22Rv1 (cell line): ENCODE results near the gene C12orf43.
"Not testable (repeated sequence)": the region's sequence is repeated elsewhere in the genome, so short reads cannot be mapped to it uniquely, and the experiment has no call there.

Experiments
- H3K27ac ChIP-seq: fragments of 450-650 bp; 2 replicates; pipeline ENCODE4 v1.5.1; 2017
- CTCF ChIP-seq: fragments of 450-650 bp; IDR thresholded peaks from 2 replicates; pipeline ENCODE4 v1.5.1; 2017; ENCODE audit warnings: mild to moderate bottlenecking
- ZFX ChIP-seq: fragments of 450-650 bp; IDR thresholded peaks from 2 replicates; pipeline ENCODE4 v1.6.1; 2017; ENCODE audit warnings: antibody characterized with exemption, borderline replicate concordance

The C12orf43 gene

GRCh38 chr12:121059031-121059898, 43.0 kb upstream of the C12orf43 start:
- TF ChIP-seq CTCF (no peak), ZFX (no peak)
- no peak overlapping the region for H3K27ac ChIP-seq

DNA sequence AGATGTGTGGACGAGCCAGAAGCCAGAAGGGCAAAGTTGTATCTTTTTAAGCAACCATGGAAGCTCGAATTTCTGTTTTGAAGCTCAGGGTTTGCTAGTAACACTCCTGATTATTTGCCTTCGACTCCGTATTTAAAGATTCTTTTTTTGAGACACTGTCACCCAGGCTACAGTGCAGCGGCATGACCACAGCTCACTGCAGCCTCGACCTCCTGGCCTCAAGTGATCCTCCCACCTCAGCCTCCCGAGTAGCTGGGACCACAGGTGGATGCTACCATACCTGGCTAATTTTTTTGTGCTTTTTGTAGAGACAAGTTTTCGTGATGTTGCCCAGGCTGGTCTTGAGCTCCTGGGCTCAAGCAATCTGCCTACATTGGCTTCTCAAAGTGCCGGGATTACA, 41.5 kb upstream of the C12orf43 start:
- TF ChIP-seq ZFX, result no peak
- no peak for TF ChIP-seq CTCF

GRCh38 chr12:121053706-121054105, 37.4 kb upstream of the C12orf43 start:
- TF ChIP-seq ZFX, result no peak
- TF ChIP-seq CTCF, result no peak

More for the DNA sequence above, 41.5 kb upstream of the C12orf43 start:
- H3K27ac ChIP-seq, result no peak overlapping the region

DNA sequence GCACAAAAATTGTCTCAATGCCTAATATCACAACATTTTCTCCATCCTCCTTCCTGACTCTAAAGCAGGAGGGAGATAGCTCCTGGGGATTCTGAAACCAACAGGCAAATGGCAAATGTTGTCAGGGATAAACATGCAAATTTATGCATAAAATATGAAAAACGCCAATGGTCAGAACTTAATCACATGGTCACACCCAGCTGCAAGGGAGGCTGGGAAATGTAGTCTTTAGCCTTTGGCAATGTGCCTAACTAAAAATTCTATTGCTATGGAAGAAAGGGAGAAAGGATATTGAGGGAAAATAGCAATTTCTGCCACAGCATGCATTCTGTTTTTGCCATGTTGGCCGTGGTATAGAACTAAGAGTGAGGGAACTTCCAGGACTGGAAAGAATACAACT, 34.4 kb upstream of the C12orf43 start:
- TF ChIP-seq CTCF (no peak), ZFX (no peak)
- no peak overlapping the region for H3K27ac ChIP-seq

More at GRCh38 chr12:121053706-121054105, 37.4 kb upstream of the C12orf43 start:
- no peak overlapping the region for H3K27ac ChIP-seq

DNA sequence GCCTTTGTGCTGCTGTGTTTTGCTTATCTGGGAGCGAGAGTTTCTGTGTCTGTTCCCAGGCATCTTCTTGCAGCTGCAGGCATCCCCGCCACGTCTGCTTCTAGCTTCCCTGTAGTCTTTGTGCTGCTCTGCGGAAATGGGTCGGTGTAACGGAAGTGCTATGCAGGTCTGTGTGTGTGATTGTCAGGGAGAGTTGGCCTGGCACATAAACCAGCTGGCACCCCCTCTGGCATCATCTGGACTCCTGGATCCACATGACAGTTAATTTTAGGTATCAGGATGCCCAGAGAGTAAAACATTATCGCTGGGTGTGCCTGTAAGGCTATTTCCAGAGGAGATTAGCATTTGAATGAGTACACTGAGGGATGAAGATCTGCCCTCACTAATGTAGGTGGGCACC, 32.2 kb upstream of the C12orf43 start:
- H3K27ac ChIP-seq, result no peak overlapping the region
- TF ChIP-seq CTCF (no peak), ZFX (no peak)

DNA sequence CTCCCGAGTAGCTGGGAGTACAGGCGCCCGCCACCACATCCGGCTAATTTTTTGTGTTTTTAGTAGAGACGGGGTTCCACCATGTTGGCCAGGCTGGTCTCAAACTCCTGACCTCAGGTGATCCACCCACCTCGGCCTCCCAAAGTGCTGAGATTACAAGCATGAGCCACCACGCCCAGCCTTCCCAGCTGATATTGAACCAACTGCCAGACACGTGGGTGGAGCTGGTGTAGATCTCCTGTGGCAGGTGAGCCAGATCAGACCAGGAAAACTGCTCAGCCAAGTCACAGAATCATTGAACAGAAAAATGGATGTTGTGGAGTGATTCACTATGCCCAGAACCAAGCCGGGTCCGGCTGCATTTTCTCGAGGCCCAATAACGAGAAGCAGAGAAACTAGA, 31.1 kb upstream of the C12orf43 start:
- not testable (repeated sequence) for H3K27ac ChIP-seq

DNA sequence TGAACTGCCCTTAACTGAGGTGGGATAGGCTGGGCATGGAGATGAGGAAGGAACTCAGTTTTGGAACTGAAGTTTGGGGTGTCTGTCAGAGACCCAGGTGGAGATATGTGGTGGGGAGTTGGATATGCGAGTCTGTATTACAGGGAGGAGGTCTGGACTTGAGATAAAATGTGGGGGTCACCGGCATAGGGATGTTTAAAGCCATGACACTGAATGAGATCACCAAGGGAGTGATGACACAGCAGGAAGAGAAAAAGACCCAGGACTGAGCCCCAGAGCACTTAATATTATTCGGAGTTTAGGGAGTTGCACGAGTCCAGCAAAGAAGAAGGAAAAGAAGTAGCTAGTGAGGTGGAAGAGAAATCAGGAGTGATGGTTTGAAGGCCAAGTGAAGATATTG, 26.8 kb upstream of the C12orf43 start:
- H3K27ac ChIP-seq, result no peak overlapping the region
- TF ChIP-seq ZFX, result no peak
- no peak for TF ChIP-seq CTCF
